Breast epithelium (tissue), 4 donors: ENCODE results near the gene PTPRM. TPM values are rescaled to one million over a fixed set of nuclear protein-coding genes. Genes with fewer than 3 reads are reported as not detected.
"Not testable (repeated sequence)": the region's sequence is repeated elsewhere in the genome, so short reads cannot be mapped to it uniquely, and the experiment has no call there.

Source experiments
- DNase-seq, 2 donors: peaks; one replicate each; pipeline ENCODE4 v3.0.0-alpha.2; 2019; ENCODE audit warnings: low spot score in 2 of 2
- H3K27ac ChIP-seq, 2 donors: fragments of 200-600 bp; sonication (generic) in 1 of 2; one replicate each; pipeline ENCODE4 v1.5.1; 2016 to 2019; ENCODE audit warnings: mild to moderate bottlenecking in 1 of 2
- H3K27me3 ChIP-seq, 2 donors: fragments of 200-600 bp; sonication (generic) in 1 of 2; one replicate each; pipeline versions ENCODE4 v1.5.1 to v1.6.0; 2017 to 2019; ENCODE audit warnings: control low read depth in 1 of 2, mild to moderate bottlenecking in 1 of 2
- H3K36me3 ChIP-seq: fragments of 200-600 bp; one replicate; pipeline ENCODE4 v1.5.1; 2019
- H3K4me1 ChIP-seq, 2 donors: fragments of 200-600 bp; sonication (generic); one replicate each; pipeline ENCODE4 v1.5.1; 2016 to 2019; ENCODE audit warnings: control low read depth in 1 of 2
- H3K4me3 ChIP-seq, 3 donors: fragments of 200-600 bp; sonication (generic); 1 replicate in 2 of 3; 2 replicates in 1 of 3; pipeline ENCODE4 v1.5.1; 2016 to 2019; ENCODE audit warnings: mild to moderate bottlenecking in 3 of 3, moderate library complexity in 2 of 3
- H3K9me3 ChIP-seq, 2 donors: fragments of 200-600 bp; sonication (generic) in 1 of 2; one replicate each; pipeline ENCODE4 v1.5.1; 2016 to 2019; ENCODE audit warnings: control low read depth in 1 of 2
- CTCF ChIP-seq, 3 donors: fragments of 450-650 bp; IDR thresholded peaks; one replicate each; pipeline ENCODE4 v1.5.1; 2016 to 2017; ENCODE audit warnings: antibody characterized with exemption in 3 of 3, mild to moderate bottlenecking in 3 of 3, moderate library complexity in 3 of 3
- POLR2A ChIP-seq: fragments of 450-650 bp; IDR thresholded peaks from one replicate; pipeline ENCODE4 v1.6.1; 2016; ENCODE audit warnings: antibody characterized with exemption, mild to moderate bottlenecking, moderate library complexity
- POLR2AphosphoS5 ChIP-seq, 3 donors: sonication (generic); formaldehyde crosslinking; IDR thresholded peaks; one replicate each; pipeline ENCODE4 v1.6.1; 2017; ENCODE audit warnings: antibody characterized with exemption in 3 of 3
- intact Hi-C: fragments of 100-400 bp; cut with DNase I; formaldehyde crosslinking; loops from one replicate; pipeline ENCODE4 v1.15.1; 2023; ENCODE audit warnings: low total_unique reads
- total RNA-seq, 3 donors: library from RNA; depleted of rRNA; stranded (reverse); fragments of >200 nt; gene quantifications; one replicate each; pipeline ENCODE4 v1.1.0, GENCODE V29; 2016

Gene PTPRM
- total RNA-seq, 3 donors from 2014 or later = 41.7 to 181 (median 140) TPM

DNA sequence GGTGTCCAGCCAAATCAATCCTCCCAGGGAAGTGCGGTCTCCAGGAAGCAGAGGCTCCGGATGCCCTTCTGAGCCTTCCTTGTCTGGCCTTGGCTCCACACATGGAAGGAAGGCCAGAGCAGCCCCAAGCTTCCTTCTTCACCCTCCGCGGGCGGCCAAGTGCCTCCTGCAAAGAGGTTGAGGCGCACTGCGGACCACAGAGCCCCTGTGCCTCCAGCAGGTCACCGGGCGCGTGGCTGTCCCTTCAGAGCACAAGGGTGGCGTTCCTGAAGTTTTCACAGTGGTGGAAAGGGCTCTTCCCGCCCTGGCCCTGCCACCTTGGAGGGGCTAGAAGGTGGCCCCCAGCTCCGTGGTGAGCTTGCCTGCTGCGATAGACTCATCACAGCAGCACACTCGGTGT lies 866.2 kb downstream of the PTPRM start:
- H3K27me3 ChIP-seq = no peaks in the 10 kb centered on the region
- TF ChIP-seq POLR2A = no peak
- TF ChIP-seq POLR2AphosphoS5 (IDR thresholded peaks at IDR 0.05) = no peak
- DNase-seq = no peak
- no peak overlapping the region for H3K4me3 ChIP-seq
- H3K27ac ChIP-seq = no peak overlapping the region
- no peaks in the 10 kb centered on the region for H3K36me3 ChIP-seq
- no peaks in the 10 kb centered on the region for H3K9me3 ChIP-seq
- no peaks in the 10 kb centered on the region for H3K4me1 ChIP-seq
- intact Hi-C loops = no loop called here

- TF ChIP-seq CTCF (IDR thresholded peaks at IDR 0.05) = no peak
- no peak for TF ChIP-seq POLR2A
- TF ChIP-seq POLR2AphosphoS5 (IDR thresholded peaks at IDR 0.05) = no peak
- intact Hi-C loops = no loop called here
- Histone ChIP-seq H3K27me3 (no peaks in the 10 kb centered on the region), H3K36me3 (no peaks in the 10 kb centered on the region), H3K4me1 (no peaks in the 10 kb centered on the region), H3K4me3 (no peak overlapping the region), H3K27ac (no peak overlapping the region), H3K9me3 (peaks cover 0 to 3% of the 10 kb centered on the region in 2 donors)
- no peak for DNase-seq
Observed at GRCh38 chr18:8433771-8434170, 866.7 kb downstream of the PTPRM start.

DNA sequence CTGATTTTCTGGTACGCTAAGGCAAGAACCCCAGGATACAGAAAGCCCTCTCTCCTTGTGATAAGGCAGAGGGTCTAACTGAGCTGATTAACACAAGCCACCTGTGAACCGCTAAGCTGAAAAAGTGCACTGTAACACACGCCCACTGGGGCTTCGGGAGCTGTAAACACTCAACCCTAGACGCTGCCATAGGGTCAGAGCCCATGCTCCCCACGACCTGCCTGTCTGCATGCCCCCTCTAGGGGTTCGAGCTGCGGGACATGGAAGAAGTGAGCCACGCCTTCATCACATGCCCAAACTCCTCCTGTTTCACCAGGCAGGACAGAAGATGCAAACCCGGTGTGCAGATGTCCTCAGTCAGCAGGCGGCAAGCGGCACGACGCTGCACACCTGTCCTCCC lies 868.3 kb downstream of the PTPRM start:
- DNase-seq = no peak
- H3K9me3 ChIP-seq = peaks cover 8 to 11% of the 10 kb centered on the region in 2 donors
- H3K27me3 ChIP-seq = no peaks in the 10 kb centered on the region
- H3K4me3 ChIP-seq = no peak overlapping the region
- intact Hi-C loops = no loop called here
- no peaks in the 10 kb centered on the region for H3K36me3 ChIP-seq
- no peak overlapping the region for H3K27ac ChIP-seq
- no peaks in the 10 kb centered on the region for H3K4me1 ChIP-seq
- TF ChIP-seq POLR2AphosphoS5 (IDR thresholded peaks at IDR 0.05) = no peak
- TF ChIP-seq CTCF (IDR thresholded peaks at IDR 0.05) = no peak
- no peak for TF ChIP-seq POLR2A

DNA sequence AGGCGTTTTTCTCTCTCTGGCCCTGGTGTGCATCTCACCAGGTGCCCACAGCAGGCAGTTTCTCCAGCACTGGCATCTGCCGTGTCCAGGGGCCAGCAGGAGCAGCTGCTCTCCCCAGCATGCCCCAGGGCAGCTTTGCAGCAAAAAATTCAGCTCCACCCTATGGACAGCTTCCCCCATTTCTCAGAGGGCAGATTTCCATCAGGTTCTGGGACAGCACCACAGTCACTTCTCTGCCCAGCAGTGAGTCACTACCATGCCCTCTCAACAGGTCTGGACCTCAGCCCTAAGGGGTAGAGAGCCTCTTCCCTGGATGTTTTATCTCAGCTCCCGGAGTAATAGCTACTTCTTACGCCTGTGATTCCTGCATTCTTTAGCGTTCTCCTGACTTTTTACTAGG lies 871.9 kb downstream of the PTPRM start:
- TF ChIP-seq CTCF (IDR thresholded peaks at IDR 0.05) (no peak), POLR2AphosphoS5 (IDR thresholded peaks at IDR 0.05) (no peak), POLR2A (no peak)
- Histone ChIP-seq H3K27ac (no peak overlapping the region), H3K4me1 (no peaks in the 10 kb centered on the region), H3K36me3 (no peaks in the 10 kb centered on the region), H3K9me3 (peaks cover 11 to 19% of the 10 kb centered on the region in 2 donors), H3K27me3 (no peaks in the 10 kb centered on the region), H3K4me3 (no peak overlapping the region)
- no peak for DNase-seq
- intact Hi-C loops = no loop called here

GRCh38 chr18:8443505-8443904 lies 876.4 kb downstream of the PTPRM start:
- intact Hi-C loops = no loop called here
- peaks cover 18 to 19% of the 10 kb centered on the region in 2 donors for H3K9me3 ChIP-seq
- no peak overlapping the region for H3K27ac ChIP-seq
- DNase-seq = no peak
- TF ChIP-seq POLR2AphosphoS5 (IDR thresholded peaks at IDR 0.05) (no peak), CTCF (IDR thresholded peaks at IDR 0.05) (no peak), POLR2A (no peak)
- no peaks in the 10 kb centered on the region for H3K27me3 ChIP-seq
- H3K4me1 ChIP-seq = no peaks in the 10 kb centered on the region
- H3K36me3 ChIP-seq = no peaks in the 10 kb centered on the region
- H3K4me3 ChIP-seq = no peak overlapping the region

- intact Hi-C loops = not testable (repeated sequence)
Observed at GRCh38 chr18:8446936-8447335, 879.8 kb downstream of the PTPRM start.

More at GRCh38 chr18:8446936-8447335, 879.8 kb downstream of the PTPRM start:
- not testable (repeated sequence) for DNase-seq, H3K4me3 ChIP-seq, H3K27ac ChIP-seq, H3K9me3 ChIP-seq, H3K4me1 ChIP-seq, H3K27me3 ChIP-seq, H3K36me3 ChIP-seq
